ENCODE data around the gene UPK3BL2.
"Not testable (repeated sequence)": the region's sequence is repeated elsewhere in the genome, so short reads cannot be mapped to it uniquely, and the experiment has no call there.

DNA sequence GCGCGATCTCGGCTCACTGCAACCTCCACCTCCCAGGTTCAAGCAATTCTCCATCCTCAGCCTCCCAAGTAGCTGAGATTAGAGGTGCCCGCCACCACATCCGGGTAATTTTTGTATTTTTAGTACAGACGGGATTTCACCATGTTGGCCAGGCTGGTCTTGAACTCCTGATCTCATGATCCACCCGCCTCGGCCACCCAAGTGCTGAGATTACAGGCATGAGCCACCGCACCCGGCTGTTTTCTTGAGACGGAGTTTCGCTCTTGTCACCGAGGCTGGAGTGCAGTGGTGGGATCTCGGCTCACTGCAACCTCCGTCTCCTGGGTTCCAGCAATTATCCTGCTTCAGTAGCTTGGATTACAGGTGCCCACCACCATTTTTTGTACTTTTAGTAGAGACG lies 45.2 kb downstream of the UPK3BL2 start:
- TF ChIP-seq, protein P1, sequence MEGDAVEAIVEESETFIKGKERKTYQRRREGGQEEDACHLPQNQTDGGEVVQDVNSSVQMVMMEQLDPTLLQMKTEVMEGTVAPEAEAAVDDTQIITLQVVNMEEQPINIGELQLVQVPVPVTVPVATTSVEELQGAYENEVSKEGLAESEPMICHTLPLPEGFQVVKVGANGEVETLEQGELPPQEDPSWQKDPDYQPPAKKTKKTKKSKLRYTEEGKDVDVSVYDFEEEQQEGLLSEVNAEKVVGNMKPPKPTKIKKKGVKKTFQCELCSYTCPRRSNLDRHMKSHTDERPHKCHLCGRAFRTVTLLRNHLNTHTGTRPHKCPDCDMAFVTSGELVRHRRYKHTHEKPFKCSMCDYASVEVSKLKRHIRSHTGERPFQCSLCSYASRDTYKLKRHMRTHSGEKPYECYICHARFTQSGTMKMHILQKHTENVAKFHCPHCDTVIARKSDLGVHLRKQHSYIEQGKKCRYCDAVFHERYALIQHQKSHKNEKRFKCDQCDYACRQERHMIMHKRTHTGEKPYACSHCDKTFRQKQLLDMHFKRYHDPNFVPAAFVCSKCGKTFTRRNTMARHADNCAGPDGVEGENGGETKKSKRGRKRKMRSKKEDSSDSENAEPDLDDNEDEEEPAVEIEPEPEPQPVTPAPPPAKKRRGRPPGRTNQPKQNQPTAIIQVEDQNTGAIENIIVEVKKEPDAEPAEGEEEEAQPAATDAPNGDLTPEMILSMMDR (IDR thresholded peaks at IDR 0.05) = not testable (repeated sequence)
- not testable (repeated sequence) for TF ChIP-seq POLR2A (IDR thresholded peaks at IDR 0.05)
